ENCODE data around the gene TNFSF9. TPM values are rescaled to one million over a fixed set of nuclear protein-coding genes. Genes with fewer than 3 reads are reported as not detected.
A peak's percentile ranks its signal among the peaks of the same experiment; 100 is the strongest.

TNFSF9 gene
- total RNA-seq, 2 experiments from 2014 or later, result 3.0 to 3.1 TPM

- no peak overlapping the region for H3K27ac Mint-ChIP-seq
- H3K4me1 Mint-ChIP-seq (ENCODE audit: low read depth), result peaks cover 46% of the 10 kb centered on the region
Observed at GRCh38 chr19:6531163-6531955, 533 bp downstream of the TNFSF9 start.

GRCh38 chr19:6531956-6532243, 1.1 kb downstream of the TNFSF9 start:
- ATAC-seq, result no peak
- intact Hi-C loops (cut with micrococcal nuclease), result no loop called here
- peaks cover 33% of the 10 kb centered on the region for H3K27me3 Mint-ChIP-seq
- no peaks in the 10 kb centered on the region for H3K9me3 Mint-ChIP-seq
- POLR2A ChIA-PET, result no interaction called here
- TF ChIP-seq CTCF (IDR thresholded peaks at IDR 0.05), result no peak
- H3K36me3 Mint-ChIP-seq (ENCODE audit: low read depth), result peaks cover 5% of the 10 kb centered on the region
- H3K4me3 Mint-ChIP-seq, result peak overlapping the region; percentile 83
- H3K27ac Mint-ChIP-seq, result peak overlapping the region; percentile 25
- no peak for DNase-seq
- CTCF ChIA-PET, result no interaction called here
- H3K4me1 Mint-ChIP-seq (ENCODE audit: low read depth), result peaks cover 49% of the 10 kb centered on the region

More at GRCh38 chr19:6531163-6531955, 533 bp downstream of the TNFSF9 start:
- ATAC-seq, result no peak
- H3K4me3 Mint-ChIP-seq, result peak overlapping the region; percentile 83
- peaks cover 33% of the 10 kb centered on the region for H3K27me3 Mint-ChIP-seq
- ChIA-PET POLR2A (interaction anchor here (1.2 kb wide), 1 partner anchor 143 kb away, joined by 3 read pairs; no protein-coding TSS in a partner anchor), CTCF (interaction anchor here (0.6 to 1.5 kb wide), 4 partner anchors 8 to 207 kb away, joined by 3 to 6 read pairs (median 4); no protein-coding TSS in a partner anchor)
- H3K36me3 Mint-ChIP-seq (ENCODE audit: low read depth), result peaks cover 5% of the 10 kb centered on the region
- H3K9me3 Mint-ChIP-seq, result no peaks in the 10 kb centered on the region
- TF ChIP-seq CTCF (IDR thresholded peaks at IDR 0.05), result no peak
- intact Hi-C loops (cut with micrococcal nuclease), result no loop called here
- DNase-seq, result no peak

GRCh38 chr19:6532244-6532999, 1.6 kb downstream of the TNFSF9 start:
- peaks cover 52% of the 10 kb centered on the region for H3K4me1 Mint-ChIP-seq (ENCODE audit: low read depth)
- peak; percentile 70 for DNase-seq
- H3K27ac Mint-ChIP-seq, result peak overlapping the region; percentile 25
- peak overlapping the region; percentile 83 for H3K4me3 Mint-ChIP-seq
- H3K27me3 Mint-ChIP-seq, result peaks cover 33% of the 10 kb centered on the region
- intact Hi-C loops (cut with micrococcal nuclease), result no loop called here
- H3K9me3 Mint-ChIP-seq, result no peaks in the 10 kb centered on the region
- ChIA-PET CTCF (no interaction called here), POLR2A (interaction anchor here (1.0 kb wide), 1 partner anchor 14 kb away, joined by 3 read pairs; no protein-coding TSS in a partner anchor)
- H3K36me3 Mint-ChIP-seq (ENCODE audit: low read depth), result peaks cover 5% of the 10 kb centered on the region
- ATAC-seq, result peak; percentile 15
- no peak for TF ChIP-seq CTCF (IDR thresholded peaks at IDR 0.05)

GRCh38 chr19:6533000-6533328, 2.1 kb downstream of the TNFSF9 start:
- no peak overlapping the region for H3K27ac Mint-ChIP-seq
- ATAC-seq (no peak), DNase-seq (no peak)
- TF ChIP-seq CTCF (IDR thresholded peaks at IDR 0.05), result no peak
- peaks cover 33% of the 10 kb centered on the region for H3K27me3 Mint-ChIP-seq
- intact Hi-C loops (cut with micrococcal nuclease), result no loop called here
- H3K4me3 Mint-ChIP-seq, result peak overlapping the region; percentile 83
- H3K4me1 Mint-ChIP-seq (ENCODE audit: low read depth), result peaks cover 54% of the 10 kb centered on the region
- ChIA-PET POLR2A (interaction anchor here (1.0 kb wide), 1 partner anchor 14 kb away, joined by 3 read pairs; no protein-coding TSS in a partner anchor), CTCF (no interaction called here)
- H3K36me3 Mint-ChIP-seq (ENCODE audit: low read depth), result peaks cover 5% of the 10 kb centered on the region
- no peaks in the 10 kb centered on the region for H3K9me3 Mint-ChIP-seq
